Esophagus squamous epithelium (tissue), 4 donors: ENCODE data around the gene STAG3.

ENCODE experiments used
- POLR2A ChIP-seq, 4 donors: fragments of 450-650 bp; IDR thresholded peaks; one replicate each; pipeline ENCODE4 v1.6.1; 2017; ENCODE audit warnings: antibody characterized with exemption in 4 of 4, mild to moderate bottlenecking in 4 of 4, moderate library complexity in 3 of 4
- TF ChIP-seq, protein P1 (sequence below), 6 experiments: fragments of 450-650 bp in 4 of 6; fragments of 200-600 bp in 2 of 6; sonication (generic) in 2 of 6; IDR thresholded peaks; one replicate each; pipeline ENCODE4 v1.5.1; 2016 to 2019; ENCODE audit warnings: antibody characterized with exemption in 6 of 6, mild to moderate bottlenecking in 4 of 6, moderate library complexity in 4 of 6

DNA sequence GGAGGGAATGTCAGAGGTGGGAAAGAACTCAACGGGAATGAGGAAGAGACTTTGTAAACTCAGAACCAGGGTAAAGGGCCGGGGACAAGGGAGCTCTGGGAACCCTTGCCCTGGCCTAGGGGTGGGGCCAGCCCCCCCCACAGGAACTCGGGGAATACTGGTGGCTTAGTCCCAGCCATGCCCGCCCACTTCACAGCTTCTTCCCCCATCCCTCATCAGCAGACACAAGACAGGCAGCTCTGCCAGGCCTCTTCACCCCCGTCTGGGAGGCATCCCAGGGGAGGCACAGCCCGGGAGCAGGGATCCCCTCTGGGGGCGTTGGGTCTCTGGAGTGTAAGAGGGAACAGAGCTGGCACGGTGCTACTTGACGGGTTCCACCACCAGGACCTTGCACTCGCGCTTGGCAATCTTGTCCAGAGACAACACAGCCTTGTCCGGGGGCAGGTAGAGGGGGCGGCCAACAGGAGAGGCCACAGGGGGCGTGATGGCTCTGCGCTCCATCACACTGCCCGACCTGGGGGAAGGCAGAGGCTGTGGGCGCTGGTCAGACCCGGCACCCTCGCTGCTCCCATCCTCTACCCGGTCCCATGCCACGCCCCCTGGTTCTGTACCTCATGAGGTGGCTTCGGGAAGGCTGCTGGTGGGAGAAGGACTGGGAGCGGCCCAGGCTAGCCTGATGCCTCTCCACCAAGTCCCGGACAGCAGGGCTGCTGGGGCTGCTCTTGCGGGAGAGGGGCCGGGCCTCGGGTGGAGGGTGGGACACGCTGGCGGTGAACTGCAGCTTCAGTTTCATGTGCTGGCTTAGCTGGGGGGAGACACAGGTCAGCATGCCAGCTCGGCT, 22.8 kb upstream of the STAG3 start:
- no peak for TF ChIP-seq POLR2A (IDR thresholded peaks at IDR 0.05)
- TF ChIP-seq, protein P1, sequence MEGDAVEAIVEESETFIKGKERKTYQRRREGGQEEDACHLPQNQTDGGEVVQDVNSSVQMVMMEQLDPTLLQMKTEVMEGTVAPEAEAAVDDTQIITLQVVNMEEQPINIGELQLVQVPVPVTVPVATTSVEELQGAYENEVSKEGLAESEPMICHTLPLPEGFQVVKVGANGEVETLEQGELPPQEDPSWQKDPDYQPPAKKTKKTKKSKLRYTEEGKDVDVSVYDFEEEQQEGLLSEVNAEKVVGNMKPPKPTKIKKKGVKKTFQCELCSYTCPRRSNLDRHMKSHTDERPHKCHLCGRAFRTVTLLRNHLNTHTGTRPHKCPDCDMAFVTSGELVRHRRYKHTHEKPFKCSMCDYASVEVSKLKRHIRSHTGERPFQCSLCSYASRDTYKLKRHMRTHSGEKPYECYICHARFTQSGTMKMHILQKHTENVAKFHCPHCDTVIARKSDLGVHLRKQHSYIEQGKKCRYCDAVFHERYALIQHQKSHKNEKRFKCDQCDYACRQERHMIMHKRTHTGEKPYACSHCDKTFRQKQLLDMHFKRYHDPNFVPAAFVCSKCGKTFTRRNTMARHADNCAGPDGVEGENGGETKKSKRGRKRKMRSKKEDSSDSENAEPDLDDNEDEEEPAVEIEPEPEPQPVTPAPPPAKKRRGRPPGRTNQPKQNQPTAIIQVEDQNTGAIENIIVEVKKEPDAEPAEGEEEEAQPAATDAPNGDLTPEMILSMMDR (IDR thresholded peaks at IDR 0.05), result no peak
